A204.1 (cell line): Measurements from ENCODE around the gene MEPCE.
"Not testable (repeated sequence)": the region's sequence is repeated elsewhere in the genome, so short reads cannot be mapped to it uniquely, and the experiment has no call there.

Experiments used
- FAIRE-seq: peaks from 2 replicates; lab custom pipeline; 2012; peaks lifted over from hg19 to GRCh38; lab: Jason Lieb, UNC

MEPCE gene

GRCh38 chr7:100434297-100435144 lies 4.9 kb downstream of the MEPCE start:
- no peak for FAIRE-seq

DNA sequence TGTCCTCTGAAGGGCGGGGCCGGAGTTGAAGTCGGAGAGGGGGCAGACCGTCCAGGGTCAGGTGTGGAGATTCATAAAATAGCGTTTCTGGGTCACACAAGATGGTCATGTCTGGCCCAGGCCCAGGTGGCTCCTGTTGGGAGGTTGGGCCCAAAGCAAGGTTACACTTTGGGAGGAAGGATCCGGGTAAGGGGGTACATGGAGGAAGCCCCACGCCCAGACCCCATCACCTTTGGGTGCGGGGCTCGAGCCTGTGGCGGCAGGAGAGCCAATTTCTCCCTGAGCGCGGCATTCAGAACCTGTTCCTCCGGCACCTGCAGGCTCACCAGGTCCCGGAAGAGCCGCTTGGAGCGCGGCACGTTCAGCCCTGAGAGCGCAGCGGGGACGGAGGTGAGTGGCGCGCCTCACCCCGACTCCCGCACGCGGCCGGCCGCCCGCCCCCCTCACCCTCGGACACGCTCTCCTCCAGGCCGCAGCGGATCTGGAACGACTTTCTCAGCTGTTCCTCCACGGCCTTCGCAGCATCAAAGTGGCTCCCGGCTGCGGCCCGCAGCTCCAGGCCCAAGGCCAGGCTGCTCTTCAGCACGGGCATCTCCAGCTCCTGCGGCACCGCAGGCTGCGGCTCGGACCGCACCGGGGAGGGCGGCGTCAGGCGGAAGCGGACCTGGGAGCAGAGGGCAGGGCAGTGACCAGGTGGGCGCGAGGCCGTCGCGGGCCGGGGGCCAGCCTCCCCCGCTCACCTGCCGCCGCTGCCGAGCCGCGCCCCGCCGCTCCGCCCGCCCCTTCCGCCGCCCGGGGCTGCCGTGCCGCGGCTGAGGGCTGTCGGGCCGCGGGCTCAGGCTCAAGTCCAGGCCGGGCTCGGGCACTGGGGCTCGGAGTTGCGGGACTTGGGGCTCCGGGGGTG lies 6.0 kb downstream of the MEPCE start:
- no peak for FAIRE-seq

DNA sequence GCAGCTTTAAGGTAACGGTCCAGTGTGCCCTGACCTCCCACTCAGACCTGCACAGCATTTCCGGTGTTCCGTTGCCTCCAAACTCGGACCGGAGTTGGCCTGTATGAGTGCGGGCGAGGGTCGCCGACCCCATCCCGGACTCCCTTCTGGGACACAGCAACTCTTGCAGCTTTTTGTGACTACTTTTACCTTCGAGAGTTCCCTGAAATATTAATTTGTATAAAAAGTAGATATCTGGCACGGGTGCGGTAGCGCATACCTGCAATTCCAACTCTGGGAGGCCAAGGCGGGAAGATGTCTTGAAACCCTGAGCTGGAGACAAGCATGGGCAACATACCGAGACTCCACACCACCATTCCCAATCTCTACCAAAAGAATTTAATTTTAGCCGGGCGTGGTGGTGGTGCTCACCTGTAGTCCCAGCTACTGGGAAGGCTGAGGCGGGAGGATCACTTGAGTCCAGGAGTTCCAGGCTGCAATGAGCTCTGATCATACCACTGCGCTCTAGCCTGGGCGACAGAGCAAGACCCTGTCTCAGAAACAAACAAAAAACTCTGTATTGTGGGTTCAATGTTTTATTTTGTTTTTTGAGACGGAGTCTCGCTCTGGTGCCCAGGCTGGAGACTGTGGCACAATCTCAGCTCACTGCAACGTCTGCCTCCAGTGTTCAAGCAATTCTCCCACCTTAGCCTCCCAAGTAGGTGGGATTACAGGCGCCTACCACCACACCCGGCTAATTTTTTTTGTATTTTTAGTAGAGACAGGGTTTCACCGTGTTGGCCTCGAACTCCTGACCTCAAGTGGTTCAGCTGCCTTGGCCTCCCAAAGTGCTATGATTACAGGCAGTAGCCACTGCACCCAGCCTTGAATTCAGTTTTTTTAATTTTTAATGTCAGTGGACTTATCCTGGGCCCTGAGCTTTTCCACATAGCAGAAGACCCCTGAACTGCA lies 7.8 kb downstream of the MEPCE start:
- no peak for FAIRE-seq

GRCh38 chr7:100438172-100438571 lies 8.5 kb downstream of the MEPCE start:
- FAIRE-seq: no peak

DNA sequence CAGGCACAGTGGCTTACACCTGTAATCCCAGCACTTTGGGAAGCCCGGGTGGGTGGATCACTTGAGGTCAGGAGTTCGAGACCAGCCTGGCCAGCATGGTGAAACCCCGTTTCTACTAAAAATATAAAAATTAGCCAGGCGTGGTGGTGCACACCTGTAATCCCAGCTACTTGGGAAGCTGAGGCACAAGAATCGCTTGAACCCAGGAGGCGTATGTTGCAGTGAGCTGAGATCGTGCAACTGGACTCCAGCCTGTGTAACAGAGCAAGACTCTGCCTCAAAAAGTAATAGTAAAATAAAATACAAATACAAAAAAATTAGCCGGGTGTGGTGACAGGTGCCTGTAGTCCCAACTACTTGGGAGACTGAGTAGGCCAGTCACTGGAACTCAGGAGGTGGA lies 9.1 kb downstream of the MEPCE start:
- FAIRE-seq: not testable (repeated sequence)

DNA sequence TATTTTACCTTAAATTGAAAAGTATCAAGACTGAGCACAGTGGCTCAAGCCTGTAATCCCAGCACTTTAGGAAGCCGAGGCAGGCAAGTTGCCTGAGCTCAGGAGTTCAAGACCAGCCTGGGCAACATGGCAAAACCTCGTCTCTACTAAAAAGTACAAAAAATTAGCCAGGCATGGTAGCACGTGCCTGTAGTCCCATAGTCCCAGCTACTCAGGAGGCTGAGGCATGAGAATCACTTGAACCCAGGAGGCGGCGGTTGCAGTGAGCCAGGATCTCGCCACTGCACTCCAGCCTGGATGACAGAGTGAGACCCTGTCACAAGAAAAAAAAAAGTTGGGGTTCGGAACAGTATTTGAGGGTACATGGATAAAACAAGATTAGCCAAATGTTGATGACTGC lies 9.6 kb downstream of the MEPCE start:
- FAIRE-seq: not testable (repeated sequence)

- FAIRE-seq: no peak
Observed at GRCh38 chr7:100441641-100442535, 12.3 kb downstream of the MEPCE start.

GRCh38 chr7:100443096-100443840 lies 13.6 kb downstream of the MEPCE start:
- FAIRE-seq: no peak

- FAIRE-seq: no peak
Observed at GRCh38 chr7:100444311-100445278, 15.0 kb downstream of the MEPCE start.

- no peak for FAIRE-seq
Observed at GRCh38 chr7:100446040-100446439, 16.4 kb downstream of the MEPCE start.

GRCh38 chr7:100447363-100447762 lies 17.7 kb downstream of the MEPCE start:
- not testable (repeated sequence) for FAIRE-seq

DNA sequence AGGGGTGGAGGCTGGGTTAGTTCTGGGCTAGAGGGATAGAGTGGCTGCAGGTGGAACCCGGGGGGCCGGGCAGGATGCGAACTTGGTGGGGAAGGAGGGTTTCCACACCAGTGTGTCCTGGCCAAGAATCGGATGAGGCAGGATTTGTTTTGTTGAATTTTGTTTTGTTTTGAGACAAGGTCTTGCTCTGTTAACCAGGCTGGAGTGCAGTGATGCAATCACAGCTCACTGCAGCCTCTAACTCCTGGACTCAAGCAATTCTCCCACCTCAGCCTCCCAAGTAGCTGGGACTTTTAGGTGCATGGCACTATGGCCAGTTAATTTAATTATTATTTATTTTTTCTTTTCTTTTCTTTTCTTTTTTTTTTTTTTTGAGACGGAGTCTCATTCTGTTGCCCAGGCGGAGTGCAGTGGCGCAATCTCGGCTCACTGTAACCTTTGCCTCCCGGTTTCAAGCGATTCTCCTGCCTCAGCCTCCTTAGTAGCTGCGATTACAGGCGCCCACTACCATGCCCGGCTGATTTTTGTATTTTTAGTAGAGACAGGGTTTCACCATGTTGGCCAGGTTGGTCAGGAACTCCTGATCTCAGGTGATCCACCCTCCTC lies 19.7 kb downstream of the MEPCE start:
- FAIRE-seq: no peak

DNA sequence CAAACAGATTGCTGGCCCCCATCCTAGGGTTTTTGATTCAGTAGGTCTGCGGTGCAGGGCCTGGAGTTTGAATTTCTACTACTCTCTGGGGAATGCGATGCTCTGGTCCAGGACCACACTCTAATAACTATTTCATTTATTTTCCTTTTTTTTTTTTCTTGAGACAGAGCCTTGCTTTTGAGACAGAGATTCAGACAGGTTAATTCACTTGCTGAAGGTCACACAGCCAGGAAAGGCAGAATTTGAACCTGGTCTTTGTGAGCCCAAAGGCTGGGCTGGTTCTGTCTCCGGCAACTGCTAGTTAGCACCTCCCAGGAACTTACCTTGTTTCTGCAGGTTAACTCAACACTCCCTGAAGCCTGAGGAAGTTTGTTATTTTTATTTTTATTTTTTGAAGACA lies 22.9 kb downstream of the MEPCE start:
- FAIRE-seq: no peak

GRCh38 chr7:100453854-100454253 lies 24.2 kb downstream of the MEPCE start:
- FAIRE-seq: not testable (repeated sequence)

- FAIRE-seq: no peak
Observed at GRCh38 chr7:100455206-100455605, 25.6 kb downstream of the MEPCE start.

DNA sequence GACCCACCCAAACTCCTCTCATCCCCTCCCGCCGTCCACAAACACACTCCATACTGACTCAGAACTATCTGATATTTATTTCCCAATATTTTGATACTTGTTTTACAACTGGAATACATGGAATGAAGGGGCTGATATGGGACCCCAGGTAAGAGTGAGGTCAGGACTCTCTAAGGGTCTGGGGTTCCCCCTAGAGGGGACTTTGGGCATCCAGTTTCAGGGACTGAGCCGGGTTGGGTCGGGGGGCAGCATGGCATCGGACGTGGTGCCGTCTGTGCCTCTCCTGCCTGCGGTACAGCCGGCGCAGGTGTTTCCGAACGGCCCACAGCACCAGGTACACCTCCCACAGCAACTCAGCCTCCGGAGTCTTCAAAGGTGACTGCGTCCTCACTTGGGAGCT lies 26.9 kb downstream of the MEPCE start:
- no peak for FAIRE-seq

DNA sequence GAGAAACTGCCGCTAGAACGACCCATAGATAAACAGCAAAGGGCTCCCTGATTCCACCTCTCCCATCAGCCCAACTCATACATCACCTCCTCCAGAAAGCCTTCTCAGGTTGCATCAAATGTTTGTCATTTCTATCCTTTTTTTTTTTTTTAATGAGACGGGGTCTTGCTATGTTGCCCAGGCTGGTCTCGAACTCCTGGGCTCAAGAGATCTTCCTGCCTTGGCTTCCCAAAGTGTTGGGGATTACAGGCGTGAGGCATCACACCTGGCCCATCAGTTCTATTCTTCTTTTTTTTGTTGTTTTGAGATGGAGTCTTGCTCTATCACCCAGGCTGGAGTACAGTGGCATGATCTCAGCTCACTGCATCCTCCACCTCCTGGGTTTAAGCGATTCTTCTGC lies 27.4 kb downstream of the MEPCE start:
- no peak for FAIRE-seq

DNA sequence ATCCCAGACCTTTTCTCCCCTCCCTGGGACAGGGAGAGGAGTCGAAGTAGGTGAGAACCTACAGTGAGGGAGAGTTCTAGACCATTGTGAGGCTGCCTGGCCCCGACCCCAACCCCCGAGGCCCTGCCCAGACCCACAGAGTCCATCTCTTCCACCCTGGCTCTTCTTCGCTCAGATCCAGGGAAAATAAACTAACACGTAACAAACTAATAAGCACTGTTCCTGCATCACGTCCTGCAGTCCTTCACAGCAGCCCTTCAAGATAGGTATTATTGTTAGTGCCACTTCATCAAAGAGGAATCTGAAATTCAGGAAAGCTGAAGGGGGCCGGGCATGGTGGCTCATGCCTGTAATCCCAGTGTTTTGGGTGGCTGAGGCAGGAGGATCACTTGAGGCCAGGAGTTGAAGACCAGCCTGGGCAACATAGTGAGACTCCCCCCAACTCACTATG lies 34.6 kb downstream of the MEPCE start, which contains the start of gene SPACDR:
SPACDR (minus strand) TSS at position 51 of the 451 bp plus-strand sequence. CDS start 235 bp downstream, outside the sequence.
- FAIRE-seq: no peak
